ENCODE data around the gene GSTT2. TPM values are rescaled to one million over a fixed set of nuclear protein-coding genes. Genes with fewer than 3 reads are reported as not detected.

Gene GSTT2
- total RNA-seq, 1 donor from 2014 or later, result 0.29 TPM

GRCh38 chr22:24005201-24005600 is 25.3 kb downstream of the GSTT2 start, which contains the start of gene GSTT4:
Gene GSTT4 (minus strand): TSS chr22:24005453. CDS start chr22:24005356, 97 bp downstream.
- H3K36me3 Mint-ChIP-seq, result no peaks in the 10 kb centered on the region
- no peak for DNase-seq (ENCODE audit: low spot score in 2 of 2, unreplicated experiment in 2 of 2)
- no peak within 1 kb of the TSS for H3K4me3 Mint-ChIP-seq
- H3K4me1 Mint-ChIP-seq, result no peaks in the 10 kb centered on the region
- no peak for TF ChIP-seq CTCF (IDR thresholded peaks at IDR 0.05; ENCODE audit: unreplicated experiment)
- no peaks in the 10 kb centered on the region for H3K9me3 Mint-ChIP-seq
- H3K27ac Mint-ChIP-seq, result no peak within 1 kb of the TSS
- H3K27me3 Mint-ChIP-seq (ENCODE audit: low read depth), result no peaks in the 10 kb centered on the region

- H3K4me3 Mint-ChIP-seq, result no peak overlapping the region
- TF ChIP-seq CTCF (IDR thresholded peaks at IDR 0.05; ENCODE audit: unreplicated experiment), result no peak
- H3K9me3 Mint-ChIP-seq, result no peaks in the 10 kb centered on the region
- no peak for DNase-seq (ENCODE audit: low spot score in 2 of 2, unreplicated experiment in 2 of 2)
- no peaks in the 10 kb centered on the region for H3K27me3 Mint-ChIP-seq (ENCODE audit: low read depth)
- no peak overlapping the region for H3K27ac Mint-ChIP-seq
- H3K4me1 Mint-ChIP-seq, result peaks cover 4% of the 10 kb centered on the region
- no peaks in the 10 kb centered on the region for H3K36me3 Mint-ChIP-seq
These were observed 26.4 kb downstream of the GSTT2 start for GRCh38 chr22:24006207-24006913.

- Mint-ChIP-seq H3K27me3 (ENCODE audit: low read depth) (no peaks in the 10 kb centered on the region), H3K27ac (no peak overlapping the region), H3K4me1 (peaks cover 6% of the 10 kb centered on the region), H3K4me3 (no peak overlapping the region), H3K9me3 (no peaks in the 10 kb centered on the region), H3K36me3 (no peaks in the 10 kb centered on the region)
- TF ChIP-seq CTCF (IDR thresholded peaks at IDR 0.05; ENCODE audit: unreplicated experiment), result no peak
- DNase-seq (ENCODE audit: low spot score in 2 of 2, unreplicated experiment in 2 of 2), result no peak
These were observed 26.9 kb downstream of the GSTT2 start for GRCh38 chr22:24006914-24007214.

- Mint-ChIP-seq H3K27me3 (ENCODE audit: low read depth) (no peaks in the 10 kb centered on the region), H3K36me3 (no peaks in the 10 kb centered on the region), H3K4me3 (no peak overlapping the region), H3K9me3 (no peaks in the 10 kb centered on the region), H3K4me1 (peaks cover 10% of the 10 kb centered on the region), H3K27ac (no peak overlapping the region)
- TF ChIP-seq CTCF (IDR thresholded peaks at IDR 0.05; ENCODE audit: unreplicated experiment), result no peak
- DNase-seq (ENCODE audit: low spot score in 2 of 2, unreplicated experiment in 2 of 2), result no peak
These were observed 27.5 kb downstream of the GSTT2 start for GRCh38 chr22:24007253-24008021.

- Mint-ChIP-seq H3K27me3 (ENCODE audit: low read depth) (no peaks in the 10 kb centered on the region), H3K9me3 (no peaks in the 10 kb centered on the region), H3K27ac (no peak overlapping the region), H3K4me1 (peaks cover 11% of the 10 kb centered on the region), H3K36me3 (no peaks in the 10 kb centered on the region), H3K4me3 (no peak overlapping the region)
- TF ChIP-seq CTCF (IDR thresholded peaks at IDR 0.05; ENCODE audit: unreplicated experiment), result no peak
- no peak for DNase-seq (ENCODE audit: low spot score in 2 of 2, unreplicated experiment in 2 of 2)
These were observed 28.0 kb downstream of the GSTT2 start for GRCh38 chr22:24008022-24008283.
